Stimulated activated CD8-positive, alpha-beta memory T cell treated with anti-CD3 and anti-CD28 coated beads, Interleukin-15, amount 100 ng/mL, for 4 hours (primary cell): ENCODE results near the gene TTLL8.
"Not testable (repeated sequence)": the region's sequence is repeated elsewhere in the genome, so short reads cannot be mapped to it uniquely, and the experiment has no call there.

Experiments used
- DNase-seq, 2 donors: peaks; one replicate each; pipeline ENCODE4 v3.0.0-alpha.2; 2020; ENCODE audit warnings: low read depth in 2 of 2

Gene TTLL8

GRCh38 chr22:50001388-50002231 is 56.5 kb downstream of the TTLL8 start:
- DNase-seq, result no peak

DNA sequence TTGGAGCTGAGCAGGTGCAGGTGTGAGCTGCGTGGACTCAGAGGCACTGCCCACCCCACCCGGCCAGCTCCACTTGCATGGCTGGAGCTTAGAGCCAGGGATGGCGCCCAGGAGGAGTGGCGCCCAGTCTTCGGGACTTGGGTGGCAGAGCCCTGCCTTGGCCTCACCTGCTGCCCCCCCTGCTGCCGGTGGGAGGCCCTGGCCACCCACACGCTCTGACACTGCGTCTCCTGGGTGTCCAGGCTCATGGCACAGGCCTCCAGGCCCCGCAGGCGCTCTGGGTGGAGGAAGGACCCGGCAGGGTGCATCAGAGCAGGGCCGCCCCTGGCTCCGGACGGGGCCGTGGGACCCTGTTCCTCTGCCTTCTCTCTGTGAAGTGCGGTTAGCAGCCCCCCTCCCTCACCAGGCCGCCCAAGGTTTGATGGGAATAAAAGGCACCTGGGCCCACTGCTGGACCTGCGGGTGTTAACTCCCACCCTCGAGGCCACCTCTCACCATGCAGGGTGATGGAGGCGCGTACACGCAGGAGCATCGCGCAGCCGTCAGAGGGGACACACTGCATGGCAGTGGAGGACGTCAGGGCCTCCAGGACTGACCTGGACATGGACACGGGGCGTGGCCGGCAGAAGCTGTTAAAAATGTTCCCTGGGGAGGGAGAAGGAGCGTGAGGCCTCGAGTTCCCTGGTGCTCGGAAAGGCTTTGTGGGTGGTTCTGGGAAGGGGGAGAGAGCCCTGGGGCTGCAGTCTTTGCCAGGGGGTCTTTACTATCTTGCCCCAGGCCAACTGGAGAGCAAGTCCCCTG is 57.3 kb downstream of the TTLL8 start:
- DNase-seq, result no peak

GRCh38 chr22:49999946-50000586 is 58.0 kb downstream of the TTLL8 start:
- no peak for DNase-seq

GRCh38 chr22:49999063-49999945 is 58.8 kb downstream of the TTLL8 start:
- DNase-seq, result no peak

DNA sequence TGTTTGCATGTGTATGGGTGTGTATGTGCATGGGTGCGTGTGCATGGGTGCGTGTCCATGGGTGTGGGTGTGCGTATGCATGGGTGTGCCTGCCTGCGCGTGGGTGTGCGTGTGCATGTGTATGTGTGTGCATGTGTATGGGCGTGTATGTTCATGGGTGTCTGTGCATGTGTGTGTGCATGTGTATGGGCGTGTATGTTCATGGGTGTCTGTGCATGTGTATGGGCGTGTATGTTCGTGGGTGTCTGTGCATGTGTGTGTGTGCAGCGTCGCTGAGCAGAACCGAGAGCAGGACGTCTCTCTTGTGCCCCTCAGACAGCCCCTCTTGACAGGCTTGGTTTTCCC is 59.4 kb downstream of the TTLL8 start:
- no peak for DNase-seq

DNA sequence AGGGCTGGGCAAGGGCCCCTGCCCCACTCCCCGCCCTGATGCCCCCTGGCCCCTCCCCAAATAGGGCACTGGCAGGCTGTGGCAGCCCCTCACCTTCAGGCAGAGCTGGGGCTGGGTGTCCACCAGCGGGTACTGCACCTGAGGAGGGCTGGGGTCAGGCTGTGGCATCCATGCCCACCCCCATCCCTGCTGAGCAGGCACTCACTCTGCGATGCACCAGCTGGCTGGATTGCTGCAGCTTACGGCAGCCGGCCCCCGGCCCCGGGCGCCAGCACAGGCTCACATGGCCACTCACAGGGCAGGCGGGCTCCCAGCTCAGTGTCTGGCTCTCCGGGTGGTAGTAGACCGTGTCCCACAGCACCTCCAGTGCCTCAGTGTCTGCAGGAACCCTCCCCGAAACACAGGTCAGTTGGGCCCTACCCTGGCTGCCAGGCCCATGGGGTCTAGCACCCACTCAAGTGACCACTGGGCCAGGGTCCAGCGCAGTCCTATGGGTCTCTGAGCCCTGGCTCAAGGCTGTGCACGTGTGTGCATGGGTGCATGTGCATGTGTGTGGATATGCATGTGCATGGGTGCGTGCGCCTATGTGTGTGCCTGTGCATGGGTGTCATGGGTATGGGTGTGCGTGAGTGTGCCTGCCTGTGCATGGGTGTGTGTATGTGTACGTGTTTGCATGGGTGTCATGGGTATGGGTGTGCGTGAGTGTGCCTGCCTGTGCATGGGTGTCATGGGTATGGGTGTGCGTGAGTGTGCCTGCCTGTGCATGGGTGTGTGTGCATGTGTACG is 60.0 kb downstream of the TTLL8 start:
- DNase-seq, result no peak

GRCh38 chr22:49997251-49997599 is 60.9 kb downstream of the TTLL8 start:
- no peak for DNase-seq

DNA sequence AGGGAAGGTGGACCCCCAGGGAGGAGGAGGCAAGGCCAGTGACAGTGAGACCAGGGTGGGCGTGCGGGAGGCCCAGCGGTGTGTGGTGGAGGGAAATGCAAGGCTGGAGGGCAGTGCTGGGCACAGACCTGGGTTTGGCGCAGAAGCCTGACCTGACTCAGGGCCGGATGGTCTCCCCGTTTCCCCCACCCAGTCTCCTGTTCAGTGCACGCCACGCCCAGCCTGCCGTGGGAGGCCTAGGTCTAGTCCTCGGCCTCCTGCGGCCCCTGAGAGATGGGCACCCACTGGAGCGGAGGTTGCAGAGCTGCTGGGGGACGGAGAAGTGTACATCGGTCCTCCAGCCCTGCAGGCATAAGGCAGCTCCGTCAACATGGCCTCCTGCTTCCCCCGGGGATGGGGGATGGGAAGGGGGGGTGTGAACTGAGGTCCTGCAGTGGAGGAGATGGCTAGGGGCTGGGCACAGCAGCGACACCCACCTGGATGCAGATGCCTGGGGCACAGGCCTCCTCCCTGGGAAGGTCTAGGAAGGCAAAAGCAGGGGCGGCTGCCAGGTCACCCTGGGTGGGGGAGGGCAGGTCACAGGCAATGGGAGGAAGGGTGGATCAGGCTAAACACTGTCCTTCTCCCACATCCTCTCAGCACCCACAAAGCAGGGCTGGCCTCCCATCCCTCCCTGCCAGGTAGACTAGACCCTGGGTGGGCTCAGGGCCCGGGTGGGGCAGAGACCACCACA is 61.4 kb downstream of the TTLL8 start:
- DNase-seq, result no peak

DNA sequence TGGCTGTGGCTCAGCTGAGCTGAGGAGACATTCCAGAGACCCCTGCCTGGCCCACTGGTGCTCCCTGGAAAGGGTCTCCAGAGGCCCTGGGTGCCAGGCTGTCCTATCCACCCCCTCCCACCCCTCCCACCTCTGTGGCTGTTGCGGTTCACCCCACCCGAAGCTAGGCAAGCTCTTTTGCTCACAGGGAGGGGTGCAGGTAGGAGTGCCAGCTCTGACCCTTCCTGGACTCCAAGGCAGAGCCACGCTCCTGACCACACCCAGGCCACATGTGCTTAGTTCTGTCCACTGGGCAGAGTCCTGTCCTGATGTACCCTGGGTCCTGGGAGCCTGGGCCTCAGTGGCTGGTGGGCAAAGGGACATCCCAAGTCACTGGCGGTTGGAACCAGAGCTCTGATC is 62.0 kb downstream of the TTLL8 start:
- DNase-seq, result no peak

DNA sequence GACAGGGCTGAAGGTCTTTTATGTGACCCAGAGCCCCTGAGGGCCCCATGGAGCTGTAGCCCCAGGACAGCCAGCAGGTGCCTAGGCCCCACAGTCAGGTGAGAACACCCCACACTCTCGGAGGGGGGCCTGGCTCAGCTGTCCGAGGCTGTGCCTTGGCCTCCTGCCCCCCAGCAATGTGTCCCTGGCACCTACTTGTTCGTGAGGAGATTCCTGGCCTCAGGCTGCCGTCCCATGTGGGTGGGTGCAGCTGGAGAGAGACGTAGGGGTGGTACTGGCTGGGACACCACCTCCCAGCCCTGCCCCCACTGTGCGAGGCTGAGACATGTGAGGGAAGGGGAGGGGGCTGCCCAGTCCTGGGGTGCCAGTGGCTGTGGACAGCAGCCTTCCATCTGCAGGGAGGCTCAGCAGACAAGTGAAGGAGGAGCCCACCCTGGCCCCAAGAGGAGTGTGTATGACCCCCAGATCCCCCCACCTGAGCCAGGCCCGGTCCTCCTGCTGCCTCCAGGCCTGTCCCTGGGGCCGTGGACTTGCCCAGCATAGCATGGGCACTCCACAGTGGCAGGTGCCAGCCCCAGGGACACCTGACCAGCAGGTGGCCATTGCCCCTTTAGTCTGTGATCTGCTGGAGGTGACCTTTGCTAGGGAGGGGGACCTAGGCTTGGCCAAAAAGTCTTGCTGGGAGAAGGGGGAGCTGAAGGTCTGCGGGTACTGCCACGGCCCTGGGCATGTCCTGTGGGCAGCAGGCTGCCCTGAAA is 62.6 kb downstream of the TTLL8 start:
- DNase-seq, result no peak

GRCh38 chr22:49995041-49995360 is 63.1 kb downstream of the TTLL8 start:
- DNase-seq, result no peak

- DNase-seq, result no peak
These were observed 63.6 kb downstream of the TTLL8 start for GRCh38 chr22:49994361-49995040.

- DNase-seq, result no peak
These were observed 64.3 kb downstream of the TTLL8 start for GRCh38 chr22:49993649-49994360.

DNA sequence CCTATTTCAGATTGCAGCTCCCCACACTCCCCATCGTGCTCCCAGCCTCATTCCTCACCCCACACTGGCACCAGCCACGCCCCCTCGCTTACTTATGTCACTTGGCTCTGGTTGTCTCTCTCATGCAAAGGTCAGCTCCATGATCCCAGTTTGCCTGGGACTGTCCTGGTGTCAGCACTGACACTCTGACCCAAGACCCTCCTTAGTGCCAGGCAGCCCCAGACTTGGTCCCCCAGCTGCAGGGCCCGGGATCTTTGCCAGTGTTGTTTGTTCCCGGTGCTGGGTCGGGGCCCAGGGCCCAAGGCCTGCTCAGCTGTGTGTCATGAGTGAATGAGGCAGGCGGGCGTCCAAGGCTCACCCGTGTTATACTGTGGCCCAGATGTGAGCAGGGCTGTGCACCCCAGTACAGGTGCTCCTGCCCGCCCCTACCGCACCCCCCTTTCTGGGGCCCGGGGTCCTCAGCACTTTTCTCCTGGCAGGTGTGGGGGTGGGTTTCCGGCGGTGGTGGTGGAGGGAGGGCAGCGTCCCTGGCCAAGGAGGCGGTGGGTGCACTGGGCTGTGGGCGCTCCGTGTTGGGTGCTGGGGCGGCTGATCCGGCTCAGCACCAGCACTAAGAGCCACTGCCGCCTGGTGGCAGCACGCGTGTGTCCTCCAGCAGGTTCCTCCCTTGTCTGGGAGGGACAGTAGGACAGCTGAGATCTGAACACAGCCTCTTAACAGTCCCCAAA is 65.0 kb downstream of the TTLL8 start:
- DNase-seq, result peak; percentile 50 to 51

GRCh38 chr22:49991907-49992533 is 66.1 kb downstream of the TTLL8 start:
- no peak for DNase-seq

- DNase-seq, result no peak
These were observed 66.9 kb downstream of the TTLL8 start for GRCh38 chr22:49991167-49991566.

GRCh38 chr22:49989826-49990225 is 68.3 kb downstream of the TTLL8 start:
- DNase-seq, result not testable (repeated sequence)
